HEK293 (cell line): Measurements from ENCODE around the gene SF3B5.

Experiments
- CTCF ChIA-PET: fragments of 350-600 bp; formaldehyde crosslinking; extraction: SDS; loops from one replicate; lab custom pipeline; 2021; ENCODE audit warnings: antibody characterized with exemption; lab: Yijun Ruan, JAX
- POLR2A ChIA-PET: fragments of 300-600 bp; formaldehyde crosslinking; extraction: SDS; loops from one replicate; lab custom pipeline; 2020; ENCODE audit warnings: antibody characterized with exemption, inconsistent platforms; lab: Yijun Ruan, JAX
- H3K27ac ChIP-seq: fragments of 200-500 bp; sonication (Bioruptor generic); 2 replicates; pipeline ENCODE4 v1.5.1; 2014; ENCODE audit warnings: low read depth, low read length, control low read depth, inconsistent platforms; ENCODE audit errors: extremely low read depth
- H3K36me3 ChIP-seq, 2 experiments: fragments of 200-500 bp in 1 of 2; sonication (Bioruptor generic) in 1 of 2; 1 replicate in 1 of 2; 2 replicates in 1 of 2; pipeline ENCODE4 v1.5.1; 2014 to 2017; ENCODE audit warnings: inconsistent platforms in 2 of 2, low read length in 2 of 2; ENCODE audit not compliant: control insufficient read depth in 2 of 2, insufficient read depth in 1 of 2
- H3K4me1 ChIP-seq: fragments of 200-500 bp; sonication (Bioruptor generic); 2 replicates; pipeline ENCODE4 v1.5.1; 2014; ENCODE audit warnings: mild to moderate bottlenecking, low read length, inconsistent platforms; ENCODE audit not compliant: control insufficient read depth, insufficient read depth
- H3K4me3 ChIP-seq: 2 replicates; pipeline ENCODE4 v1.5.1; 2011; ENCODE audit warnings: low read depth, mild to moderate bottlenecking, control low read depth, low read length, moderate library complexity
- H3K9me3 ChIP-seq: fragments of 200-500 bp; sonication (Bioruptor generic); 2 replicates; pipeline ENCODE4 v1.5.1; 2014; ENCODE audit warnings: low read depth, low read length, inconsistent platforms; ENCODE audit not compliant: control insufficient read depth, insufficient read depth
- HOXA7 ChIP-seq: sonication (generic); formaldehyde crosslinking; IDR thresholded peaks from 2 replicates; pipeline ENCODE4 v1.8.1; 2022; ENCODE audit warnings: missing genetic modification reagents, borderline replicate concordance
- ZBTB48 ChIP-seq: fragments of 450-650 bp; formaldehyde crosslinking; IDR thresholded peaks from 2 replicates; pipeline ENCODE4 v1.5.1; 2016; ENCODE audit warnings: missing biosample characterization, missing genetic modification characterization
- ZFHX2 ChIP-seq: fragments of 450-650 bp; formaldehyde crosslinking; conservative IDR thresholded peaks from 2 replicates; pipeline ENCODE4 v1.5.1; 2016; ENCODE audit warnings: missing biosample characterization, missing genetic modification characterization
- ZFP69B ChIP-seq: fragments of 450-650 bp; formaldehyde crosslinking; IDR thresholded peaks from 2 replicates; pipeline ENCODE4 v1.5.1; 2016; ENCODE audit warnings: missing biosample characterization, missing genetic modification characterization
- ZNF112 ChIP-seq: fragments of 450-650 bp; formaldehyde crosslinking; IDR thresholded peaks from 2 replicates; pipeline ENCODE4 v1.5.0; 2017; ENCODE audit warnings: missing biosample characterization, missing genetic modification characterization
- ZNF133 ChIP-seq: fragments of 450-650 bp; formaldehyde crosslinking; IDR thresholded peaks from 2 replicates; pipeline ENCODE4 v1.5.1; 2016; ENCODE audit warnings: missing biosample characterization, missing genetic modification characterization
- ZNF146 ChIP-seq: fragments of 450-650 bp; formaldehyde crosslinking; IDR thresholded peaks from 2 replicates; pipeline ENCODE4 v1.5.1; 2016; ENCODE audit warnings: missing biosample characterization, missing genetic modification characterization
- ZNF155 ChIP-seq: fragments of 450-650 bp; formaldehyde crosslinking; IDR thresholded peaks from 2 replicates; pipeline ENCODE4 v1.5.1; 2016; ENCODE audit warnings: missing biosample characterization, missing genetic modification characterization
- ZNF23 ChIP-seq: fragments of 450-650 bp; formaldehyde crosslinking; IDR thresholded peaks from 2 replicates; pipeline ENCODE4 v1.5.1; 2016; ENCODE audit warnings: missing biosample characterization, missing genetic modification characterization, borderline replicate concordance
- ZNF26 ChIP-seq: fragments of 450-650 bp; formaldehyde crosslinking; IDR thresholded peaks from 2 replicates; pipeline ENCODE4 v1.5.1; 2016; ENCODE audit warnings: missing biosample characterization, missing genetic modification characterization
- ZNF266 ChIP-seq: fragments of 450-650 bp; formaldehyde crosslinking; IDR thresholded peaks from 2 replicates; pipeline ENCODE4 v1.5.1; 2016; ENCODE audit warnings: missing biosample characterization, missing genetic modification characterization, low read depth
- ZNF302 ChIP-seq: fragments of 450-650 bp; formaldehyde crosslinking; IDR thresholded peaks from 2 replicates; pipeline ENCODE4 v1.5.1; 2016; ENCODE audit warnings: missing biosample characterization, missing genetic modification characterization, low read depth
- ZNF416 ChIP-seq: fragments of 450-650 bp; formaldehyde crosslinking; IDR thresholded peaks from 2 replicates; pipeline ENCODE4 v1.5.1; 2016; ENCODE audit warnings: missing biosample characterization, missing genetic modification characterization
- ZNF510 ChIP-seq: fragments of 450-650 bp; formaldehyde crosslinking; IDR thresholded peaks from 2 replicates; pipeline ENCODE4 v1.5.1; 2018; ENCODE audit warnings: mild to moderate bottlenecking, missing genetic modification characterization, missing biosample characterization; ENCODE audit not compliant: insufficient replicate concordance
- ZNF521 ChIP-seq: fragments of 450-650 bp; formaldehyde crosslinking; IDR thresholded peaks from 2 replicates; pipeline ENCODE4 v1.5.1; 2017; ENCODE audit warnings: missing biosample characterization, mild to moderate bottlenecking, missing genetic modification characterization
- ZNF544 ChIP-seq: fragments of 450-650 bp; formaldehyde crosslinking; IDR thresholded peaks from 2 replicates; pipeline ENCODE4 v1.5.0; 2017; ENCODE audit warnings: missing biosample characterization, missing genetic modification characterization
- ZNF658 ChIP-seq: fragments of 450-650 bp; formaldehyde crosslinking; IDR thresholded peaks from 2 replicates; pipeline ENCODE4; 2016; ENCODE audit warnings: missing biosample characterization, missing genetic modification characterization
- ZNF701 ChIP-seq: fragments of 450-650 bp; formaldehyde crosslinking; IDR thresholded peaks from 2 replicates; pipeline ENCODE4 v1.5.1; 2016; ENCODE audit warnings: missing biosample characterization, missing genetic modification characterization
- ZNF747 ChIP-seq: fragments of 450-650 bp; formaldehyde crosslinking; IDR thresholded peaks from 2 replicates; pipeline ENCODE4 v1.5.1; 2016; ENCODE audit warnings: missing biosample characterization, missing genetic modification characterization
- ZXDB ChIP-seq: fragments of 450-650 bp; formaldehyde crosslinking; IDR thresholded peaks from 2 replicates; pipeline ENCODE4 v1.5.1; 2016; ENCODE audit warnings: missing biosample characterization, missing genetic modification characterization
- TF ChIP-seq, protein P1 (sequence below): fragments of 450-650 bp; formaldehyde crosslinking; IDR thresholded peaks from 2 replicates; pipeline ENCODE4 v1.5.1; 2016; ENCODE audit warnings: missing biosample characterization, missing genetic modification characterization

SF3B5 gene

DNA sequence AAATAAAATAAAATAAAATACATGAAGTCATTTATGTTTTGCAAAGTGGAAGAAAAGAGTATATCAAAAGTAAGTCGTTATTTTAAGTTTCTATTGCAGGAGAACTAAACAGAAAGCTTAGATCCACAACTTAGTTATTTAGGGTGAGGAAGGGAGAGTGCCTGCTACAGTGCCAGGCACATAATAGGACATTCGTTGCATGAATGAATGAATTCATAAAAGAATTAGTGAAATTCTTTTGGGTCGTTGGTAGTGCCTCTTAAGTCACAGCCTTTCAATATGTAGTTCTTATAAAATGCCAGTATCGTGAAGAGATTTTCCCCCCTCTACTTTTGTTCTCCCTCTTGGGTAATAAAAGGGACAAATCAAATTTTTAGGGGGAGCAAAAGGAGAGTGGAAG lies 29.1 kb downstream of the SF3B5 start:
- Histone ChIP-seq H3K4me3 (no peak overlapping the region), H3K9me3 (no peaks in the 10 kb centered on the region), H3K27ac (no peak overlapping the region), H3K36me3 (no peaks in the 10 kb centered on the region), H3K4me1 (no peaks in the 10 kb centered on the region)
- ChIA-PET POLR2A (no interaction called here), CTCF (interaction anchor here (0.6 to 0.8 kb wide), 2 partner anchors 126 to 247 kb away, joined by 3 read pairs; no protein-coding TSS in a partner anchor)
- TF ChIP-seq HOXA7 (CRISPR knock-in tag): no peak
- TF ChIP-seq ZNF544: no peak
- TF ChIP-seq ZNF146 (tag by site-specific recombination): no peak
- TF ChIP-seq ZNF510 (tag by site-specific recombination): no peak
- no peak for TF ChIP-seq ZNF266
- no peak for TF ChIP-seq ZNF112
- no peak for TF ChIP-seq ZNF155 (tag by site-specific recombination)
- TF ChIP-seq ZBTB48 (tag by site-specific recombination): no peak
- no peak for TF ChIP-seq ZNF521 (tag by site-specific recombination)
- no peak for TF ChIP-seq ZFP69B (tag by site-specific recombination)
- TF ChIP-seq ZNF658 (tag by site-specific recombination): no peak
- TF ChIP-seq ZNF23 (tag by site-specific recombination): no peak
- TF ChIP-seq ZNF26: no peak
- TF ChIP-seq, protein P1, sequence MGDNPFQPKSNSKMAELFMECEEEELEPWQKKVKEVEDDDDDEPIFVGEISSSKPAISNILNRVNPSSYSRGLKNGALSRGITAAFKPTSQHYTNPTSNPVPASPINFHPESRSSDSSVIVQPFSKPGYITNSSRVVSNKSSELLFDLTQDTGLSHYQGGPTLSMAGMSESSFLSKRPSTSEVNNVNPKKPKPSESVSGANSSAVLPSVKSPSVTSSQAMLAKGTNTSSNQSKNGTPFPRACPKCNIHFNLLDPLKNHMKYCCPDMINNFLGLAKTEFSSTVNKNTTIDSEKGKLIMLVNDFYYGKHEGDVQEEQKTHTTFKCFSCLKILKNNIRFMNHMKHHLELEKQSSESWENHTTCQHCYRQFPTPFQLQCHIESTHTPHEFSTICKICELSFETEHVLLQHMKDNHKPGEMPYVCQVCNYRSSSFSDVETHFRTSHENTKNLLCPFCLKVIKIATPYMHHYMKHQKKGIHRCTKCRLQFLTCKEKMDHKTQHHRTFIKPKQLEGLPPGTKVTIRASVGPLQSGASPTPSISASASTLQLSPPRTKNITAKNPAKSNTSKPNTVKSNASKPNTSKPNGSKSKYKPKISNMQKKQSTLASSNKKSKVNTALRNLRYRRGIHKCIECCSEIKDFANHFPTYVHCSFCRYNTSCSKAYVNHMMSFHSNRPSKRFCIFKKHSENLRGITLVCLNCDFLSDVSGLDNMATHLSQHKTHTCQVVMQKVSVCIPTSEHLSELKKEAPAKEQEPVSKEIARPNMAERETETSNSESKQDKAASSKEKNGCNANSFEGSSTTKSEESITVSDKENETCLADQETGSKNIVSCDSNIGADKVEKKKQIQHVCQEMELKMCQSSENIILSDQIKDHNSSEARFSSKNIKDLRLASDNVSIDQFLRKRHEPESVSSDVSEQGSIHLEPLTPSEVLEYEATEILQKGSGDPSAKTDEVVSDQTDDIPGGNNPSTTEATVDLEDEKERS (tag by site-specific recombination): no peak
- TF ChIP-seq ZNF302: no peak
- TF ChIP-seq ZXDB (tag by site-specific recombination): no peak
- TF ChIP-seq ZNF133: no peak
- no peak for TF ChIP-seq ZNF701 (tag by site-specific recombination)
- TF ChIP-seq ZFHX2 (tag by site-specific recombination): no peak
- no peak for TF ChIP-seq ZNF747 (tag by site-specific recombination)

DNA sequence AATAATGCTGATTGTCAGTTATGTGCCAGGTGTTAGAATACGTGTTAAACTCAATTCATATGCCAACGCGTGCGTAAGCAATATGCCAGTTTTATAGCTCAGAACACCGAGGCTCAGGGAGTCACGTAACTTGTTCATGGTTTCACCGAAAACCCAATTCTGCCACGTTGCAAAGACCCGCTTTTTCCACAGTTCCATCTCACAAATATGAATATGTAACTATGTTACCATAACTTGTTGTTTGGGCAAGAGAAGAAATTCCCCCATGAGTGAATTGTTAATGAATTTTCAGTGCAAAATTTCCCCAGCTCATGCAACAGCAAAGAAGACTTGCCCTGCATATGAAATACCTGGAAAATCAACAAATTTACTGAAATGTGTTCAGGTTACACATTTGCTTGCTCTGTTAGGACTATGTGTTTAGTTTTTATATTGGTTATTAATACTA lies 30.1 kb downstream of the SF3B5 start:
- no peak overlapping the region for H3K27ac ChIP-seq
- no peaks in the 10 kb centered on the region for H3K36me3 ChIP-seq
- H3K9me3 ChIP-seq: no peaks in the 10 kb centered on the region
- no peak for TF ChIP-seq ZNF416
- H3K4me3 ChIP-seq: no peak overlapping the region
- ChIA-PET POLR2A (interaction anchor here (0.6 to 1.8 kb wide), 2 partner anchors 17 to 30 kb away, joined by 3 to 7 read pairs; partner anchors contain the start of gene SF3B5), CTCF (interaction anchor here (0.8 kb wide), 1 partner anchor 125 kb away, joined by 3 read pairs; no protein-coding TSS in a partner anchor)
- H3K4me1 ChIP-seq: no peaks in the 10 kb centered on the region
